GM21825 (cell line): ENCODE data around the gene HRH2.
"Not testable (repeated sequence)": the region's sequence is repeated elsewhere in the genome, so short reads cannot be mapped to it uniquely, and the experiment has no call there.

Experiments
- ATAC-seq: cut with Tn5 transposase; IDR thresholded peaks from one replicate; pipeline ENCODE4 v1.9.1; 2021; ENCODE audit warnings: mild to moderate bottlenecking, moderate library complexity; ENCODE audit not compliant: unreplicated experiment

The HRH2 gene

GRCh38 chr5:175735701-175736100 is 77.8 kb downstream of the HRH2 start:
- no peak for ATAC-seq

- ATAC-seq = no peak
These were observed 78.8 kb downstream of the HRH2 start for GRCh38 chr5:175736652-175737051.

- ATAC-seq = no peak
These were observed 79.6 kb downstream of the HRH2 start for GRCh38 chr5:175737481-175737880.

GRCh38 chr5:175738126-175738525 is 80.3 kb downstream of the HRH2 start:
- ATAC-seq = no peak

GRCh38 chr5:175738602-175739133 is 80.8 kb downstream of the HRH2 start:
- ATAC-seq = no peak

GRCh38 chr5:175740014-175740413 is 82.1 kb downstream of the HRH2 start:
- ATAC-seq = no peak

- ATAC-seq = no peak
These were observed 83.7 kb downstream of the HRH2 start for GRCh38 chr5:175741556-175741955.

- ATAC-seq = no peak
These were observed 84.6 kb downstream of the HRH2 start for GRCh38 chr5:175742290-175742994.

GRCh38 chr5:175743676-175744210 is 85.9 kb downstream of the HRH2 start:
- ATAC-seq = no peak

- ATAC-seq = no peak
These were observed 87.3 kb downstream of the HRH2 start for GRCh38 chr5:175745210-175745609.

- no peak for ATAC-seq
These were observed 89.0 kb downstream of the HRH2 start for GRCh38 chr5:175746851-175747250.

- no peak for ATAC-seq
These were observed 89.7 kb downstream of the HRH2 start for GRCh38 chr5:175747539-175748060.

- no peak for ATAC-seq
These were observed 90.8 kb downstream of the HRH2 start for GRCh38 chr5:175748650-175749049.

- no peak for ATAC-seq
These were observed 91.7 kb downstream of the HRH2 start for GRCh38 chr5:175749591-175749990.

GRCh38 chr5:175750511-175750931 is 92.7 kb downstream of the HRH2 start:
- ATAC-seq = no peak

- no peak for ATAC-seq
These were observed 93.5 kb downstream of the HRH2 start for GRCh38 chr5:175751369-175751768.

GRCh38 chr5:175752826-175753535 is 95.1 kb downstream of the HRH2 start:
- no peak for ATAC-seq

GRCh38 chr5:175753536-175754402 is 95.9 kb downstream of the HRH2 start:
- ATAC-seq = no peak

GRCh38 chr5:175759991-175760390 is 102.1 kb downstream of the HRH2 start:
- not testable (repeated sequence) for ATAC-seq
